HepG2 (cell line): Measurements from ENCODE around the gene CNNM2. TPM values are rescaled to one million over a fixed set of nuclear protein-coding genes. Genes with fewer than 3 reads are reported as not detected.
"Not testable (repeated sequence)": the region's sequence is repeated elsewhere in the genome, so short reads cannot be mapped to it uniquely, and the experiment has no call there.

Experiments
- ATAC-seq: fragments of 200-7000 bp; cut with Tn5 transposase; 3 replicates; pipeline ENCODE4 v1.9.1; 2020; ENCODE audit warnings: mild to moderate bottlenecking, moderate library complexity
- BruUV-seq: library from RNA; stranded (reverse); fragments of 400-500 nt; replicated peaks from 2 replicates; lab custom pipeline; 2021; lab: Mats Ljungman, UMichigan
- CTCF ChIA-PET: fragments of 300-600 bp; formaldehyde crosslinking; extraction: SDS; loops from one replicate; lab custom pipeline; 2021; ENCODE audit warnings: low total read pairs, inconsistent platforms, low intra/inter-chr PET ratio; lab: Yijun Ruan, JAX
- POLR2A ChIA-PET: fragments of 350-600 bp; sonication (Branson Sonifier 250); formaldehyde crosslinking; loops from one replicate; lab custom pipeline; 2020; ENCODE audit warnings: antibody characterized with exemption, inconsistent platforms; lab: Yijun Ruan, JAX
- DNase-seq: peaks from one replicate; pipeline ENCODE4 v3.0.0-alpha.2; 2015; ENCODE audit warnings: low spot score
- FAIRE-seq: peaks from 3 replicates; lab custom pipeline; 2011; peaks lifted over from hg19 to GRCh38; lab: Jason Lieb, UNC
- H2AFZ ChIP-seq: one replicate; pipeline ENCODE4 v1.6.1; 2011; ENCODE audit warnings: low read length, inconsistent platforms
- H3K27ac ChIP-seq: fragments of 300-600 bp; 3 replicates; pipeline ENCODE4 v1.8.0; 2011; ENCODE audit warnings: mixed run types, mild to moderate bottlenecking, mixed read lengths, low read length, inconsistent platforms; ENCODE audit not compliant: insufficient read depth; ENCODE audit errors: extremely low read length
- H3K27me3 ChIP-seq, 2 experiments: fragments of 200-600 bp in 1 of 2; 2 replicates in 1 of 2; 3 replicates in 1 of 2; pipeline versions ENCODE4 v1.6.0 to v1.8.0; 2011; ENCODE audit warnings: low read length in 2 of 2, mild to moderate bottlenecking in 2 of 2, moderate library complexity in 2 of 2, inconsistent platforms in 1 of 2; ENCODE audit not compliant: insufficient read depth in 2 of 2, control insufficient read depth in 1 of 2
- H3K36me3 ChIP-seq, 2 experiments: fragments of 200-600 bp in 1 of 2; replicated peaks in 1 of 2; 2 replicates in 1 of 2; 3 replicates in 1 of 2; pipeline versions ENCODE4 v1.5.1 to v1.8.0; 2011; ENCODE audit warnings: low read length in 2 of 2, inconsistent platforms in 1 of 2; ENCODE audit not compliant: insufficient read depth in 2 of 2, control insufficient read depth in 1 of 2
- H3K4me1 ChIP-seq: 2 replicates; pipeline ENCODE4 v1.5.1; 2012; ENCODE audit warnings: low read length, inconsistent platforms; ENCODE audit not compliant: insufficient read depth
- H3K4me2 ChIP-seq: 2 replicates; pipeline ENCODE4 v1.6.0; 2011; ENCODE audit warnings: low read depth, low read length, inconsistent platforms
- H3K4me3 ChIP-seq, 3 experiments: fragments of 200-600 bp in 1 of 3; sonication (generic), shearing (Covaris generic) in 1 of 3; replicated peaks in 1 of 3; 2 replicates each; pipeline ENCODE4 v1.5.1; 2011 to 2016; ENCODE audit warnings: low read length in 3 of 3, inconsistent platforms in 2 of 3, low read depth in 2 of 3, mild to moderate bottlenecking in 2 of 3, control low read depth in 1 of 3, mixed read lengths in 1 of 3; ENCODE audit not compliant: insufficient read depth in 1 of 3
- H3K79me2 ChIP-seq: one replicate; pipeline ENCODE4 v1.6.1; 2011; ENCODE audit warnings: low read length, inconsistent platforms; ENCODE audit not compliant: insufficient read depth
- H3K9ac ChIP-seq: 2 replicates; pipeline ENCODE4 v1.6.0; 2011; ENCODE audit warnings: mild to moderate bottlenecking, low read depth, low read length, inconsistent platforms; ENCODE audit not compliant: insufficient read depth
- H3K9me3 ChIP-seq: 2 replicates; pipeline ENCODE4 v1.5.1; 2012; ENCODE audit warnings: mild to moderate bottlenecking, low read length
- H4K20me1 ChIP-seq: 2 replicates; pipeline ENCODE4 v1.6.0; 2011; ENCODE audit warnings: inconsistent platforms, mild to moderate bottlenecking, low read length, moderate library complexity; ENCODE audit not compliant: insufficient read depth
- ARID5B ChIP-seq: IDR thresholded peaks from 2 replicates; pipeline ENCODE4 v1.4.0; 2020; ENCODE audit warnings: mild to moderate bottlenecking, missing genetic modification reagents
- HNF4A ChIP-seq: sonication (generic); formaldehyde crosslinking; IDR thresholded peaks from 2 replicates; pipeline ENCODE4 v1.4.0; 2020; ENCODE audit warnings: missing genetic modification reagents
- MIXL1 ChIP-seq: IDR thresholded peaks from 2 replicates; pipeline ENCODE4 v1.6.1; 2016
- MXD3 ChIP-seq: IDR thresholded peaks from 2 replicates; pipeline ENCODE4 v1.6.1; 2016; ENCODE audit warnings: mild to moderate bottlenecking, missing biosample characterization, missing genetic modification reagents
- RARA ChIP-seq: IDR thresholded peaks from 2 replicates; pipeline ENCODE4 v1.6.1; 2016; ENCODE audit warnings: missing genetic modification reagents, missing compliant biosample characterization
- SOX5 ChIP-seq: IDR thresholded peaks from 2 replicates; pipeline ENCODE4 v1.6.1; 2016; ENCODE audit warnings: borderline replicate concordance
- SRSF4 ChIP-seq: fragments of 200-400 bp; formaldehyde crosslinking; IDR thresholded peaks from one replicate; pipeline ENCODE4 v1.6.1; 2018; ENCODE audit warnings: mild to moderate bottlenecking, low read depth, low read length, moderate library complexity; ENCODE audit not compliant: poor library complexity, severe bottlenecking
- TFE3 ChIP-seq: IDR thresholded peaks from 2 replicates; pipeline ENCODE4 v1.6.1; 2016
- ZMAT3 ChIP-seq: sonication (generic); formaldehyde crosslinking; conservative IDR thresholded peaks from 2 replicates; pipeline ENCODE4 v1.7.0; 2021; ENCODE audit warnings: missing genetic modification reagents
- ZNF224 ChIP-seq: sonication (generic); formaldehyde crosslinking; IDR thresholded peaks from 2 replicates; pipeline ENCODE4 v1.5.0; 2020; ENCODE audit warnings: mild to moderate bottlenecking, missing genetic modification reagents
- ZNF282 ChIP-seq: fragments of 450-650 bp; IDR thresholded peaks from 2 replicates; pipeline ENCODE4 v1.6.1; 2018; ENCODE audit not compliant: partially characterized antibody
- ZNF367 ChIP-seq: sonication (generic); formaldehyde crosslinking; IDR thresholded peaks from 2 replicates; pipeline ENCODE4 v1.4.0; 2020; ENCODE audit warnings: missing genetic modification reagents, borderline replicate concordance
- ZNF451 ChIP-seq: sonication (generic); formaldehyde crosslinking; IDR thresholded peaks from 2 replicates; pipeline ENCODE4 v1.5.0; 2020; ENCODE audit warnings: mild to moderate bottlenecking, missing genetic modification reagents
- ZNF619 ChIP-seq: sonication (generic); formaldehyde crosslinking; IDR thresholded peaks from 2 replicates; pipeline ENCODE4 v1.4.0; 2020; ENCODE audit warnings: mild to moderate bottlenecking, missing genetic modification reagents
- WGBS: methylation state at CpG from one replicate; pipeline ENCODE4 v1.1.6; 2017; ENCODE audit warnings: low lambda C conversion rate; 5-methylcytosine and 5-hydroxymethylcytosine counted together
- in situ Hi-C: cut with HindIII; loops from 2 replicates; pipeline ENCODE4 v1.10.0; 2017; ENCODE audit warnings: low pct_unique_long_range_greater_than_20kb; ENCODE audit not compliant: extremely low pct_ligation_motif_present
- intact Hi-C: fragments of 100-400 bp; cut with micrococcal nuclease; formaldehyde crosslinking; loops from one replicate; pipeline ENCODE4 v1.10.0; 2022; ENCODE audit not compliant: unreplicated experiment
- polyA plus RNA-seq, 8 experiments: library from polyadenylated mRNA; depleted of rRNA in 3 of 8; stranded (reverse) in 7 of 8; unstranded in 1 of 8; fragments of >200 nt; fragmentation: Illumina TruSeq in 4 of 8; extraction: Trizol in 4 of 8; gene quantifications; 2 replicates each; pipeline versions ENCODE4 v1.2.1 to v1.2.3, GENCODE V29; 2011 to 2016; ENCODE audit warnings: low read depth in 4 of 8, missing spikeins in 1 of 8, mixed read lengths in 1 of 8; ENCODE audit not compliant: insufficient read depth in 1 of 8
- total RNA-seq, 5 experiments: library from RNA; depleted of rRNA; stranded (reverse); fragments of >200 nt; fragmentation: Illumina TruSeq; extraction: Trizol; gene quantifications; 2 replicates each; pipeline ENCODE4 v1.2.3, GENCODE V29; 2016; ENCODE audit warnings: low read depth in 1 of 5

The CNNM2 gene
- total and polyA plus RNA-seq, 2 of the 13 experiments (the other 11 are each of a cell fraction or from before 2014, with no cell fraction given): 7.1 to 9.0 TPM

GRCh38 chr10:103127241-103127640 lies 209.1 kb downstream of the CNNM2 start:
- 96% methylated on average over 1 of the region's 1 CpG for WGBS
- no peaks in the 10 kb centered on the region for H3K27me3 ChIP-seq
- intact Hi-C loops (no loop called here), in situ Hi-C loops (loop anchor here (10.0 kb wide), 1 partner anchor 118 kb away; the partner anchor contains the start of gene RPEL1)
- TF ChIP-seq SRSF4: no peak
- TF ChIP-seq MXD3: no peak
- no peak for TF ChIP-seq ZMAT3
- TF ChIP-seq ZNF619 (CRISPR knock-in tag): no peak
- TF ChIP-seq ZNF224 (CRISPR knock-in tag): no peak
- no peak for TF ChIP-seq ZNF367 (CRISPR knock-in tag)
- TF ChIP-seq ZNF282: no peak
- TF ChIP-seq ZNF451 (CRISPR knock-in tag): no peak
- H3K9me3 ChIP-seq: no peaks in the 10 kb centered on the region
- H2AFZ ChIP-seq: no peak overlapping the region
- peaks cover 3 to 6% of the 10 kb centered on the region in 2 experiments; a peak in 4 of 5 replicates for H3K36me3 ChIP-seq
- H4K20me1 ChIP-seq: no peaks in the 10 kb centered on the region
- CTCF ChIA-PET: no interaction called here
- DNase-seq (no peak), ATAC-seq (no peak), FAIRE-seq (no peak)
- H3K4me3 ChIP-seq: no peak overlapping the region
- no TSS peak for BruUV-seq
- no peak overlapping the region for H3K27ac ChIP-seq
- no peak overlapping the region for H3K4me2 ChIP-seq
- no peak overlapping the region for H3K9ac ChIP-seq
- peaks cover 13% of the 10 kb centered on the region for H3K79me2 ChIP-seq
- H3K4me1 ChIP-seq: peaks cover 63% of the 10 kb centered on the region
- POLR2A ChIA-PET: no interaction called here

- H3K9ac ChIP-seq, CTCF ChIA-PET, H4K20me1 ChIP-seq, H3K27me3 ChIP-seq, H2AFZ ChIP-seq, DNase-seq, ATAC-seq, H3K36me3 ChIP-seq, in situ Hi-C loops, intact Hi-C loops, H3K4me3 ChIP-seq, H3K4me2 ChIP-seq, H3K9me3 ChIP-seq, H3K27ac ChIP-seq, H3K79me2 ChIP-seq: not testable (repeated sequence)
- POLR2A ChIA-PET: interaction anchor here (0.8 kb wide), 1 partner anchor 63 kb away, joined by 3 read pairs; the partner anchor contains the start of gene NT5C2
- 0% methylated on average over 3 of the region's 5 CpGs for WGBS
- TSS peak; percentile 35 for BruUV-seq
- peak; percentile 32 for FAIRE-seq
- H3K4me1 ChIP-seq: peaks cover 38% of the 10 kb centered on the region
- TF ChIP-seq HNF4A (CRISPR knock-in tag) (peak; percentile 45; the same call in 1 of the 2 replicates), ARID5B (CRISPR knock-in tag) (peak; percentile 74), SOX5 (peak; percentile 65; the same call in 1 of the 2 replicates), TFE3 (CRISPR knock-in tag) (0 out of 2 replicates have a peak, but pooled peaks have one; percentile 9), MIXL1 (0 out of 2 replicates have a peak, but pooled peaks have one; percentile 25), RARA (peak; percentile 52)
Observed at GRCh38 chr10:103130180-103130579, 212.1 kb downstream of the CNNM2 start.
